NK-92 (cell line): ENCODE results near the gene ZSWIM7.
"Not testable (repeated sequence)": the region's sequence is repeated elsewhere in the genome, so short reads cannot be mapped to it uniquely, and the experiment has no call there.

Experiments used
- DNase-seq: peaks from one replicate; lab custom pipeline; 2025; ENCODE audit not compliant: unreplicated experiment; lab: John Stamatoyannopoulos, UW

The ZSWIM7 gene

GRCh38 chr17:15999974-16000827 is 697 bp upstream of the ZSWIM7 start:
- DNase-seq, result no peak

- DNase-seq, result no peak
These were observed 1.4 kb downstream of the ZSWIM7 start for GRCh38 chr17:15998031-15998562.

- DNase-seq, result no peak
These were observed 3.2 kb downstream of the ZSWIM7 start for GRCh38 chr17:15996322-15996721.

GRCh38 chr17:15981646-15982580 is 17.6 kb downstream of the ZSWIM7 start:
- no peak for DNase-seq

GRCh38 chr17:15981208-15981607 is 18.3 kb downstream of the ZSWIM7 start:
- no peak for DNase-seq

GRCh38 chr17:15979013-15979412 is 20.5 kb downstream of the ZSWIM7 start:
- DNase-seq, result not testable (repeated sequence)

- no peak for DNase-seq
These were observed 20.9 kb downstream of the ZSWIM7 start for GRCh38 chr17:15978606-15979005.

- DNase-seq, result no peak
These were observed 21.6 kb downstream of the ZSWIM7 start for GRCh38 chr17:15977894-15978293.

GRCh38 chr17:15973834-15974233 is 25.7 kb downstream of the ZSWIM7 start:
- no peak for DNase-seq

GRCh38 chr17:15973016-15973415 is 26.5 kb downstream of the ZSWIM7 start:
- no peak for DNase-seq

GRCh38 chr17:15972497-15972951 is 27.0 kb downstream of the ZSWIM7 start:
- DNase-seq, result no peak

- no peak for DNase-seq
These were observed 27.6 kb downstream of the ZSWIM7 start for GRCh38 chr17:15971882-15972281.

- no peak for DNase-seq
These were observed 28.3 kb downstream of the ZSWIM7 start for GRCh38 chr17:15971098-15971678.

GRCh38 chr17:15970500-15970899 is 29.0 kb downstream of the ZSWIM7 start:
- no peak for DNase-seq

GRCh38 chr17:15969463-15969862 is 30.0 kb downstream of the ZSWIM7 start:
- no peak for DNase-seq

GRCh38 chr17:15967706-15968399 is 31.7 kb downstream of the ZSWIM7 start:
- DNase-seq, result no peak

- DNase-seq, result no peak
These were observed 32.6 kb downstream of the ZSWIM7 start for GRCh38 chr17:15966879-15967248.

GRCh38 chr17:15966183-15966878 is 33.2 kb downstream of the ZSWIM7 start:
- no peak for DNase-seq

GRCh38 chr17:15965528-15965927 is 34.0 kb downstream of the ZSWIM7 start:
- DNase-seq, result no peak

- DNase-seq, result no peak
These were observed 35.8 kb downstream of the ZSWIM7 start for GRCh38 chr17:15963670-15964110.
